GM23248 (cell line): ENCODE results near the gene GJB5. TPM values are rescaled to one million over a fixed set of nuclear protein-coding genes. Genes with fewer than 3 reads are reported as not detected.
"Not testable (repeated sequence)": the region's sequence is repeated elsewhere in the genome, so short reads cannot be mapped to it uniquely, and the experiment has no call there.

Source experiments
- DNase-seq: peaks from one replicate; pipeline ENCODE4 v3.0.0-alpha.2; 2015
- H2AFZ ChIP-seq: fragments of 200-600 bp; sonication (generic); 2 replicates; pipeline ENCODE4 v1.6.1; 2016; ENCODE audit warnings: antibody characterized with exemption
- H3F3A ChIP-seq: fragments of 200-600 bp; sonication (generic); 2 replicates; pipeline ENCODE4 v1.6.1; 2016; ENCODE audit warnings: mild to moderate bottlenecking, antibody characterized with exemption, mixed run types; ENCODE audit not compliant: insufficient read depth
- H3K27ac ChIP-seq: fragments of 200-600 bp; sonication (generic); 2 replicates; pipeline ENCODE4 v1.5.1; 2016; ENCODE audit warnings: mild to moderate bottlenecking
- H3K27me3 ChIP-seq: fragments of 200-600 bp; sonication (generic); replicated peaks from 2 replicates; pipeline ENCODE4 v1.6.1; 2016; ENCODE audit warnings: mild to moderate bottlenecking; ENCODE audit not compliant: insufficient read depth
- H3K36me3 ChIP-seq: fragments of 200-600 bp; sonication (generic); 2 replicates; pipeline ENCODE4 v1.6.1; 2016; ENCODE audit warnings: low read depth, mild to moderate bottlenecking
- H3K4me1 ChIP-seq: fragments of 200-600 bp; sonication (generic); 2 replicates; pipeline ENCODE4 v1.6.1; 2016; ENCODE audit warnings: mild to moderate bottlenecking; ENCODE audit not compliant: insufficient read depth
- H3K4me2 ChIP-seq: fragments of 200-600 bp; sonication (generic); one replicate; pipeline ENCODE4 v1.6.1; 2016; ENCODE audit warnings: mild to moderate bottlenecking; ENCODE audit not compliant: unreplicated experiment
- H3K4me3 ChIP-seq: fragments of 200-600 bp; sonication (generic); 2 replicates; pipeline ENCODE4 v1.5.1; 2016; ENCODE audit warnings: mild to moderate bottlenecking
- H3K79me2 ChIP-seq: fragments of 200-600 bp; sonication (generic); 2 replicates; pipeline ENCODE4 v1.6.1; 2016; ENCODE audit warnings: mild to moderate bottlenecking; ENCODE audit not compliant: insufficient read depth
- H3K9ac ChIP-seq: fragments of 200-600 bp; sonication (generic); 2 replicates; pipeline ENCODE4 v1.6.1; 2016; ENCODE audit warnings: mild to moderate bottlenecking
- H3K9me2 ChIP-seq: fragments of 200-600 bp; sonication (generic); 2 replicates; pipeline ENCODE4 v1.6.1; 2016; ENCODE audit warnings: mixed run types, mild to moderate bottlenecking, moderate library complexity; ENCODE audit not compliant: insufficient read depth
- H3K9me3 ChIP-seq: fragments of 200-600 bp; sonication (generic); one replicate; pipeline ENCODE4 v1.6.1; 2017; ENCODE audit warnings: low read depth
- H4K20me1 ChIP-seq: fragments of 200-600 bp; sonication (generic); 2 replicates; pipeline ENCODE4 v1.6.0; 2016; ENCODE audit not compliant: insufficient read depth
- EZH2 ChIP-seq: fragments of 200-600 bp; sonication (generic); IDR thresholded peaks from 2 replicates; pipeline ENCODE4 v1.6.1; 2018; ENCODE audit warnings: antibody characterized with exemption, mild to moderate bottlenecking; ENCODE audit not compliant: insufficient read depth, poor library complexity, severe bottlenecking
- EZH2phosphoT487 ChIP-seq: fragments of 200-600 bp; sonication (generic); IDR thresholded peaks from 2 replicates; pipeline ENCODE4 v1.6.1; 2018; ENCODE audit warnings: antibody characterized with exemption, moderate library complexity, mild to moderate bottlenecking, low read depth; ENCODE audit not compliant: insufficient read depth
- WGBS, 2 experiments: methylation state at CpG; one replicate each; pipeline ENCODE4 v1.1.6; 2015 to 2017; ENCODE audit warnings: low lambda C conversion rate in 2 of 2, low coverage in 1 of 2; ENCODE audit errors: missing lambda C conversion rate in 2 of 2; 5-methylcytosine and 5-hydroxymethylcytosine counted together
- in situ Hi-C: fragments of 300-500 bp; cut with MboI; formaldehyde crosslinking; loops from 2 replicates; pipeline ENCODE4 v1.15.0; 2020
- polyA plus RNA-seq: library from polyadenylated mRNA; unstranded; fragments of >200 nt; fragmentation: Nextera tagmentation; extraction: Ambion mirVana; gene quantifications from 2 replicates; pipeline ENCODE4 v1.2.1, GENCODE V29; 2016
- total RNA-seq: library from RNA; depleted of rRNA; stranded (reverse); fragments of >200 nt; shearing (Covaris generic); gene quantifications from 2 replicates; pipeline ENCODE4 v1.2.3, GENCODE V29; 2014

The GJB5 gene
- total and polyA plus RNA-seq, 2 experiments from 2014 or later = 0.23 TPM; not detected in 1

GRCh38 chr1:34763142-34763781, 8.4 kb downstream of the GJB5 start:
- Histone ChIP-seq H3K9ac (no peak overlapping the region), H3K27ac (no peak overlapping the region), H3K36me3 (no peaks in the 10 kb centered on the region), H3K9me3 (no peaks in the 10 kb centered on the region), H3K4me3 (peak overlapping the region; percentile 17; the same call in 1 of the 2 replicates), H3K9me2 (no peaks in the 10 kb centered on the region), H3K27me3 (0 out of 2 replicates have a peak, but pooled peaks cover 26% of the 10 kb centered on the region), H3K4me1 (peaks cover 10% of the 10 kb centered on the region), H3K4me2 (peak overlapping the region; percentile 39), H2AFZ (no peak overlapping the region), H3F3A (no peaks in the 10 kb centered on the region), H4K20me1 (no peaks in the 10 kb centered on the region), H3K79me2 (no peaks in the 10 kb centered on the region)
- peak; percentile 71 for DNase-seq
- in situ Hi-C loops = no loop called here
- TF ChIP-seq EZH2phosphoT487 (no peak), EZH2 (no peak)
- 21 to 32% methylated on average over 7 to 8 of the region's 8 CpGs for WGBS, 2 experiments

GRCh38 chr1:34768856-34769255, 14.0 kb downstream of the GJB5 start:
- WGBS, 2 experiments = 16 to 17% methylated on average over 3 of the region's 3 CpGs
- DNase-seq = peak; percentile 21

GRCh38 chr1:34770891-34771504, 16.2 kb downstream of the GJB5 start:
- H3K79me2 ChIP-seq = no peaks in the 10 kb centered on the region
- H3K27me3 ChIP-seq = peaks cover 16% of the 10 kb centered on the region
- no peaks in the 10 kb centered on the region for H3K36me3 ChIP-seq
- peaks cover 5% of the 10 kb centered on the region; the same call in 1 of the 2 replicates for H3F3A ChIP-seq
- DNase-seq = no peak
- 64 to 70% methylated on average over 5 of the region's 5 CpGs for WGBS, 2 experiments
- H3K9me2 ChIP-seq = no peaks in the 10 kb centered on the region
- H2AFZ ChIP-seq = no peak overlapping the region
- in situ Hi-C loops = no loop called here
- peaks cover 15% of the 10 kb centered on the region; the same call in 1 of the 2 replicates for H3K4me1 ChIP-seq
- TF ChIP-seq EZH2 (no peak), EZH2phosphoT487 (no peak)
- H3K4me3 ChIP-seq = no peak overlapping the region
- H3K4me2 ChIP-seq = no peak overlapping the region
- no peak overlapping the region for H3K27ac ChIP-seq
- H3K9ac ChIP-seq = no peak overlapping the region
- no peaks in the 10 kb centered on the region for H3K9me3 ChIP-seq
- no peaks in the 10 kb centered on the region for H4K20me1 ChIP-seq

More at GRCh38 chr1:34768856-34769255, 14.0 kb downstream of the GJB5 start:
- H2AFZ ChIP-seq = no peak overlapping the region
- H3K27me3 ChIP-seq = 0 out of 2 replicates have a peak, but pooled peaks cover 26% of the 10 kb centered on the region
- H3K4me2 ChIP-seq = no peak overlapping the region
- H3K9ac ChIP-seq = no peak overlapping the region
- H3K27ac ChIP-seq = no peak overlapping the region
- no peaks in the 10 kb centered on the region for H3K9me2 ChIP-seq
- peaks cover 5% of the 10 kb centered on the region; the same call in 1 of the 2 replicates for H3F3A ChIP-seq
- no peaks in the 10 kb centered on the region for H3K79me2 ChIP-seq
- H3K36me3 ChIP-seq = no peaks in the 10 kb centered on the region
- H3K4me3 ChIP-seq = no peak overlapping the region
- H4K20me1 ChIP-seq = no peaks in the 10 kb centered on the region
- H3K9me3 ChIP-seq = no peaks in the 10 kb centered on the region
- peaks cover 15% of the 10 kb centered on the region for H3K4me1 ChIP-seq
- no peak for TF ChIP-seq EZH2phosphoT487
- no peak for TF ChIP-seq EZH2
- in situ Hi-C loops = no loop called here

- Histone ChIP-seq H3K27ac (no peak overlapping the region), H3F3A (peaks cover 5% of the 10 kb centered on the region; the same call in 1 of the 2 replicates), H3K36me3 (no peaks in the 10 kb centered on the region), H3K79me2 (no peaks in the 10 kb centered on the region), H3K9me3 (no peaks in the 10 kb centered on the region), H4K20me1 (no peaks in the 10 kb centered on the region), H3K4me2 (no peak overlapping the region), H3K4me1 (peaks cover 15% of the 10 kb centered on the region; the same call in 1 of the 2 replicates), H3K4me3 (no peak overlapping the region), H3K27me3 (peaks cover 14% of the 10 kb centered on the region), H3K9me2 (no peaks in the 10 kb centered on the region), H2AFZ (no peak overlapping the region), H3K9ac (no peak overlapping the region)
- no peak for TF ChIP-seq EZH2
- no peak for TF ChIP-seq EZH2phosphoT487
- 71 to 74% methylated on average over 14 to 16 of the region's 16 CpGs for WGBS, 2 experiments
- no peak for DNase-seq
- in situ Hi-C loops = no loop called here
Measured at GRCh38 chr1:34771573-34772371, 16.9 kb downstream of the GJB5 start.

- H3K36me3 ChIP-seq, H3K27ac ChIP-seq, H3K27me3 ChIP-seq, H3F3A ChIP-seq, H3K9me3 ChIP-seq, H2AFZ ChIP-seq, DNase-seq, H3K9me2 ChIP-seq, H3K9ac ChIP-seq, H3K4me3 ChIP-seq, H3K4me2 ChIP-seq, H3K79me2 ChIP-seq, in situ Hi-C loops, H4K20me1 ChIP-seq: not testable (repeated sequence)
- WGBS, 2 experiments = 64 to 70% methylated on average over 4 of the region's 4 CpGs
- peaks cover 15% of the 10 kb centered on the region; the same call in 1 of the 2 replicates for H3K4me1 ChIP-seq
Measured at GRCh38 chr1:34773114-34773513, 18.3 kb downstream of the GJB5 start.
